GM19455 (cell line): ENCODE measurements around the gene IFNK.

Source experiments
- ATAC-seq: cut with Tn5 transposase; IDR thresholded peaks from one replicate; pipeline ENCODE4 v1.9.1; 2021; ENCODE audit not compliant: unreplicated experiment

Gene IFNK

DNA sequence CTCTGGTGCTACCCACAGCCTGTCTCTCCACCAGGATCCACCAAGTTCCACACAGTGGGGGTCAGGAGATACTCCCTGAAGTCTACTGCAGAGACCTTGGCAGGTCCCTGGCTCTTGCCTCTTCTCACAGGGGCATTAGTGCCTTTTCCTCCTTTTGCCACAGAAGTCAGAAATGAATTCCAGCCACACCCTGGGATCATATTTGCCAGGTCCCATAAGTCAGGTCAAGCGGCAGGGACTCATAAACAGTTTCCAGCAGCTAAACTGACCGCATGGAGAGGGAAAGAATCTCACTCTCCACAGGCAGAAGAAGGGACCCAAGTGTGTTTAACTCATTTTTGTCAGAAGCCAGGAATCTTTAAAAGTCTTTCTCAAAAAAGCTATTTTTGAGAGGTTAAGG, 13.3 kb upstream of the IFNK start:
- ATAC-seq, result no peak

DNA sequence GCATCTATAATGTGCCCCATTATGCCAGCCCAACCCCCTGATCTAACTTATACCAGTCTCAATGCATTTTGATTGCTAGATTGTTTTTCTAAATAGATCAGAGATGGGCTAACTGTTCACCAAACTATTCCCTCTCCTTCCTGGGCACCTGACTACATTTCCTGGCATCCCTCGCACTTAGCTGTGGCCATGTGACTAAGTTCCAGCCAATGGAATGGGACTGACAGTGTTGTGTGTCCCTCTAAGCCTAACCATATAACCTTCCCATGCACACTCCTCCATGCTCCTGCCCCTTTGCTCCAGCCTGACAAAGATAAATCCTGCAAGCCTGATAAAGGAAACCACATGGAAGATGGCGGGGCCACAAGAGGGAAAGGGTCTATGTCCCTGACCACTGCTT, 12.3 kb upstream of the IFNK start:
- no peak for ATAC-seq

DNA sequence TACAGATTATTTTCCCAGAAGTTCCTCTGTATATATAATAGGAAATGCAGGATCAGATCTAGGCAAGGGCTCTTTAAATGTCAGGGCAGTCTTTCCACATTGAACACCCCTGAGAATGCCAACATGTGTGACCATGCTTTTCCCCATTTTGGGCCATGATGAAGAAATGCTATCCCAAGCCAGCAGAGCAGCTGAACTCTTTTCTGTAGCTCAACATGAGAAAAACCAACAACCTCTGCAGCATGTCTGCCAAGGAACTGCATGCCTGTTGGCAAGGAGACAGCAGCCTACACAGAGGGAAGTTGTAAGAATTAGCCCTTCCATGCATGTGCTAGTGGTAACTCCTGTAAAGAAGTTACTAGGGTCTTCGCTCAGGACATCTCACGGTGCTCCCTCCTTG, 9.5 kb upstream of the IFNK start:
- ATAC-seq, result no peak

DNA sequence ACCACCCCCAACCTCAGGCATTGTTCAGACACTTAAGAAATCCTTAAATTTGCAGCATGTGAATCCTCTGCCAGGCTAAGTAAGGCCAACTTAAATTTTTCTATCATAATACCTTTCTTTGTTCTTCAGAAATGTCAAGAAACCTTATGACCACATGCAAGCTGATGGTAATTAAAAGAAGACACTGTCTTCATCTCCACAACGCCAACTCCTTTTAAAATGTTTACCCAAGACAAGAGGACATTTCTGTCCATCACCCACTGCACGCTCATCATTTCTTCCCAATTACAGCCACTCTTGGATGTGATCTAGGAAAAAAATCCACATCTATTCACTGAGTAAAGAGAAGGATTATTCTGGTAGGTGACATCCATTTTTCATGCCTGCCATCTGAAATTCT, 6.1 kb upstream of the IFNK start:
- ATAC-seq, result no peak

DNA sequence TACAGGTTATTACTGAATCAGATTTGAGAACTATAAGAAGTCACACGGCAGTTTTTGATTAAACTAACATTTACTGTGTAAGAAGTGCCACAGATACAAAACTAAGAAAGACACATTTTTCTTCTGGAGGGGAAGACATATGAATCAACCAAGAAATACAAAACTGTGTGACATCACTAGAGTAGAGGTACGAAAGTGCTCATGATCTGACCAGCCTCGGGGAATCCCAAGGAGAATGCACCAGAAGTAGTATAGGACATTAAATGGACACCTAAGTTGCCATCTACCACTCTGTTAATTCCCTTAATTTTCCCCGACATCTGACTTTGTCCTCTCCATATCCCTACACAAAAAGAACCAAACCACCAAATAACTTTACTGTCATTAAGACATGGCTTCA, 5.3 kb upstream of the IFNK start:
- ATAC-seq, result no peak

DNA sequence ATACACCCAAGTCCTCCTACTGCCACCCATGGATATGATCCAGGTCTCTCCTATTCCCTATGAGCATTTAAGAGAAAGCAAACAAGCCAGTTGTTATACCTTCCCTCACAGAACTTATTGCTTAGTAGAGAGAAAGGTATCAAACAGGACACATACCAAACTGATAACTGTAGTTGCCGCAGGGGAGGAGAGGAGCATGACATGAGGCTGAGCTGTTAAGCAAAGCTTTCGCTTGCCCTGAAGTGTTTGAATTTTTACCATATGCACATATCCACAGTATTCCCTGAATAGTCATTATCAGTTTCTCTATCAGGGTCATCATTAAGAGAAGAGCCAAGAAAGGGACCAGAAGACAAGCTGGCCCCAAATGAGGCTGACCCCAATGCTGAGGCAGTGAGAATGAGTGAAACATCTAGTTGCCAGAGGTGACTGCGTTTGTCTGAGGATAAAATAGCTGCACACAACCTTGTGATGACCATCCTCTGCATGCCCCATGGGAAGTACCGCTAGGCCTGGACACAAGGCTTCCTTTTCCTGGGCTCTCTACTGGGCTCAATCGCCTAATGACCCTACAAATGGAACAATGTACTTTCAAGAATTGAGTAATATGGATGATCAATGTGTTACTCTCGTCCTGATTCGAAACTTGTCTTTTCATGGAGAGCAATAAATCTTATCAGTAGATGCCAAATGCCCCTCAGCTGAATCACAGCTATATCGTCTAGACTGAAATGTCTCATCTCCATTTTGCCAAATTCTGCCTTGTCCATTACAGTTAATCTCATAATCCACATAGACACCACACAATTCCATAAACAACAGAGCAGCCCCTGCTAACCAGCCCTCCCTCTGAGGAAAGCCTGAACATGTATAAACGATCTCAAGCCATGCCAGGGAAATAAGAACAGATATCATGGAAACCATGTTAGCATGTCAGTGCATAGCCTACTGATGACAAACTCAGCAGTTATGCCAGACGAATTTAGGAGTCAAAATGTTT, 4.3 kb upstream of the IFNK start:
- ATAC-seq, result no peak

DNA sequence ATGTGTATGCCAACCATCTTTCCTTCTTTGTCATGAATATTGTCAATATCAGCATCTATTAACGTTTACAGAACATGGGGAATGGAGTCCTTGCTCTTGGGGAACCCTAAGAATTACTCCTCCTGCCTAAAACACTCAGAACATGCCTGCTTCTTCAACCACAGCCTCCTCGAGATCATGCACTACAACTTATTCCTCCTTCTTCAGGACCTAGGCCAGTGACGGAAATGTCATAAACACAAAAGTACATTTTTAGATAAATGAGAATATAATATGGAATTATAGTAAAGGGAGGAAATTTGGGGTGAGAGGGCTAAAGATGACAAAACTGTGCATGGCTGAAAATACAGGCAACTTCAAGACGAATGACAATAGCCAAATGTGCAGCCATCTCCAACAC, 3.1 kb upstream of the IFNK start:
- no peak for ATAC-seq

DNA sequence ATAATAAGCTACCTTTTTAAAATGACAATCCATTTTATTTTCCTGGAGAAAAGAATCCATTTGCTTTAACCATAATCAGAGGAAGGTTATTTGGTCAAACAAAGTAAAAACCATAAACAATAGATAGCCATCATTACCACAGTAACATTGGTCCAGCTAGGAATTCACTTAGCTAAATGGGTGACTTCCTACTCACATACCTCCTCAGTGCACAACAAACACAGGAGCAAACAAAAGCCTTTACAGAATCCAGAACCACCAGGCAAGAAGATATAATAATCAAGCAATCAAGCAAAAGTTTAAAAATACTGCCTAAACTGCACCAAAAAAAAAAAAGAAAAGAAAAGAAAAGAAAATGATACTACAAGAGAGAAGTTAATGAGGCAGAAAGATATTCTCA, 949 bp upstream of the IFNK start:
- no peak for ATAC-seq

DNA sequence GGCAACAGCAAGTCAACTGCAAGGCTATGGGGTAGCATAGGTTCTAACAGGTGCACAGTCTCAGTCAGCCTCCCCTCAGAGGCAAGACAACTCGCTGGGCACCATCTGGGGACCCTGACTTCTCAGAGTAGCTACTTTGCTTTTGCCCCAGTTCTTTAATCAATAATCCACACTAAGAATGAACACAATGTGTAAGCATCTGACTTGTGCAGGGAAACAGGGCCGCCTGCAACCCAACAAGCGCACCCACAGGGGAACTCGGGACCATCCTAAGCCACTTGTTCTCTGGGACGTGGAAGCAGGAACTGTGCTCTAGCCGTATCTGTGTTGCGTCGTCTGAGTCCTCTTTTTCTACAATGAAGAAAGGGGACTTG, 3.6 kb downstream of the IFNK start:
- no peak for ATAC-seq

DNA sequence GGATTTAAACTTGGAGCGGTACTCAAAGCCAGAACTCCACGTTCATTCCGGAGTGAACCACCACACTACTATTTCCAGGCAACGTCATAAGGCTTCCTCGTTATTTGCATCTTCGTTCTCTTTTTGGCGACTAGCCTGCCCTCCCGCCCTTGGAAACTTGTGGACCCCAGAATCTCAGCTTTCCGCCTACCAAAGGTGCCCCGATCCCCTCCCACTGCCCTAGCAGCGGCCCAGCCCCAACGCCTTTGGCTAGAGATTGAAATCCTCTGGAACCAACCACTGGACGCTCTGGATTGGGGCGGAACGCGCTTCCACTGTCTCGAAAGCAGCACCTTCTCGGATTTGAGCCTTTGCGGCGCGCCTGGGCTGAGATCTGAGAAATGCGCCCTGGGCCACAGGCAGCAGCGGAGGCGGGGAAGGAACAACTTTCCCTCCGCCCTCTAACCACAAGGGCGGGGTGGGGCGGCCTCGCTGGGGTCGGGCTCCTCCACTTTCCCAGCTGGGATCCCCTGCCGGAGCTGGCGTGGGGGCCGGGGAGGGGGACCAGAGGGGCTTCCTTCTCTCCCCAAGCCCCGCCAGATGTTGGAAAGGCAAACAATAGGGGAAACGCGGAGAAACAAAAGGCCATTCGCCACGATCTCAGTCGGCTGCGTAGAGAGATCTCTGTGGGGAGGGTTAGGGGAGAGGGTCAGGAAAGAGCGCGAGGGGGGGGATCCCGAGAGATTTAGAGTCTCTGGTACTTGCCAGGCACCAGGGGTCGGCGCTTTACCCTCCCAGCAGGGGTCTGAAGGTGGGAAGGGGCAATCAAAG, 4.2 kb downstream of the IFNK start:
- peak; percentile 48 for ATAC-seq

DNA sequence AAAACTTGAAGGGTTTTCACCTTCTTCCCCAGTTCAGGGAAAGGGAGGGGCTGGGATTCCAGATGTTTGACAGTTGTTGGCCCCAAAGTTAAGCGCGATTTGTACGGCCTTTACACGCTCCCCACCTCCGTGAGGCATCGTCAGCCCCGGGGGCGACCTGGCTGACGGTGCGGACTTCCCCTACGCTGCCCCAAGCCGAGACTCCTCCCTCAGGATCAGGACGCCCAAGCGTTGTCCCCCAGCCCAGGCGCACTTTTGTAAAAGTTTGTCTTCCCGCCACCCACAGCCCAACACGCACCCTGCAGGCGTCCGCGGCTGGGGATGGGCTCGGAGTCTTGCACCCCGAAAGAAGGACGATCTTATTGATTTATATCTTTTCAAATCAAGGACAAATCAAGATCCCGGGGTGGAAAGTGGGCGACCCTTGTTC, 4.8 kb downstream of the IFNK start:
- peak; percentile 49 for ATAC-seq

DNA sequence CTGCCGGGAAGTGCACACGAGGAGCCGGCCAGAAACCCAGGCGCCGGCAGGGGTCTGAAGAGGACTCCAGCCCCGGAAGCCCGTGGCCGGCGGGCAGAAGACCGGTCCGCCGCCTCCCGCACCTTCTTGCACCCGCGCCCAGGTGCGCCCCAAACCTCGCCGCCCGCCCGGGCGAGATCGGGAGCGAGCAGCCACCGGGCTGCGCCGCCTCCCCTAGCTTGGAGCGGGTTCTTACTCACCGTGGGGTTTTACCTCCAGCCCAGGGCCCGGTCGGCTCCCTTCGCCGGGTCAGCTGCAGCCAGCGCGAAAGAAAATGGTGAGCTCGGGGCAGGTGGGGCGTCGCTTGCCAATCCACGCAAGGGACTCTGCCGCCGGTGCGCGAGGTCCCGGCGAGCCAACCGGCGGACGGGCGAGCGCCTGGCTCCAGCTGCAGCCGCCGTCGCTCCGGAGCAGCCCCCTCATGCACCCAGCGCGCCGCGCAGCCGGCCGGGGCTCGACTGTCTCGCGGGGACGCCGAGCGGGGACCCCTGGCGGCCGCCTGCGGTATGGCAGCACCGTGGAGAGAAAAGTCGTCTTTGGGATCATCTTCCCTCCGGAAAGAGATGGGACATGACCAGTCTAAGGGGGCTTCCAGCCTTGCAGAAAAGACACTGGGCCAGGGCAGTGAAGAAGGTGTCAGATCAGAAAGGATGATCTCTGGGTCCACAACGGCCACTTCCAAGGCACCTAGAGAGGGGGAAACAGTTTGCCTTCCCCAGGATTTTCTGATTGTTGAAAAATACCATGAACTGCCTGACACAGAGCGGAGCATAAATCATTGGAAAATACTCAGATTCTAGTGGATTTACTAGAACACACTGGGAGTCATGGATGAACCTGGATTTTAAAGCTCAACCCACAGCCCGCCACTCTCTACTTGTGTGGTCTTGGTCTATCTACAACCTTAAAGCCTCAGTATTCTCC, 5.5 kb downstream of the IFNK start, which contains the start of gene MOB3B:
Gene MOB3B, minus strand, starts transcription at position 499 of the 963 bp plus-strand sequence. CDS start 74,264 bp downstream, outside the sequence.
- peak; percentile 85 for ATAC-seq

DNA sequence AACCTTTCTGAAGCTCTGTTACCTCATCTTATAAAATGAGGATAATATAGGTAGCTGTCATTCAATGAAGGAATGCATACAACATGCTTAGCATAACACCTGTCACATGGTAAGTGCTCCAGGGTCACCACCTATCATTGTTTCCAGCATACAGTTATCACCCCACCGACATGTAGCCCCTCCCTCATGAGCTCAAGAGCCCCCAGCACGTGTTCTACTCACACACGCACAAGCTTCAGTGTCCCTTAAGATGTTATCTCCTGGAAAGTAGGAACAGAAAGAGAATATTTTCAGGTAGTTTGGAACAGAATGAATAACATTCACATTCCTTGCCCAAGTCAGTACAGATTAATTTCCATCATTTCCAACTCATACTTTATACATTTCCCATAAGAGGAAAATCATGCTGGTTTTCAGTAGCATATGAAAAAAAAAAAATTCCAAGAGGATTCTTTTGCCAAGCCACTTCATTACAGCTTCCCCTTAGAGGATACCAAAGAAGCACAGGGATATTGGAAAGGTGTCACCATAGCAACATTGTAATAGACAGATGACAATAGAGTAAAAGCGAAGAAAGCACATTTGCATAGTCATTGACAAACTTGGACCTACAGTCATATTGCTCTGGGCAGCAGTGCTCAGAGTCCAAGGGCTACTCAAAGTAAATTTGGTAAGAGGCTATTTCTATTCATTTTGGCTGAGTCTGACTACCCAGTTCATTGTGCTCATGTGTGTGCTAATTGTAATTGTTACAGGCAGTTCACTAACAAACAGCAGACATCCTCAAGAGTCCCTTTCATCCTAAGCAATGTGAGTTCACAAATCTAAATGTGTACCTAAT, 7.0 kb downstream of the IFNK start:
- no peak for ATAC-seq

DNA sequence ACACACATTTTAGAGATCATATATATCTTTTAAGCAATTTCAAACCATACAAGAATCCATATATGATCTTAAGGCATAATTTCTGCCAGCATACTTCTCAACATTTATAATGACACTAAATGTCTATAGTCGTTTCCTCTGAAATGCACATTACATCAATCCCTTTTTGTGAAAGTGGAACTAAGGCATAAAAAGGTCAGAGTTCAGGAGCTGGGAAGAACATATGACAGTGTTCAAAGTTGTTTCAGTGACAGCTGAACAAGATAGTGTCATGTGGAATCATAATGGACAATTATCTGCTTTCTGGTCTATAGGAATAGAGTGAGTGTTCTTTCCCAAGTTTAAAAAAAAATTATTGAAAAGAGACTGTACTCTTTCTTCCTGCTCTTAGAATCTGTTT, 8.0 kb downstream of the IFNK start:
- no peak for ATAC-seq

DNA sequence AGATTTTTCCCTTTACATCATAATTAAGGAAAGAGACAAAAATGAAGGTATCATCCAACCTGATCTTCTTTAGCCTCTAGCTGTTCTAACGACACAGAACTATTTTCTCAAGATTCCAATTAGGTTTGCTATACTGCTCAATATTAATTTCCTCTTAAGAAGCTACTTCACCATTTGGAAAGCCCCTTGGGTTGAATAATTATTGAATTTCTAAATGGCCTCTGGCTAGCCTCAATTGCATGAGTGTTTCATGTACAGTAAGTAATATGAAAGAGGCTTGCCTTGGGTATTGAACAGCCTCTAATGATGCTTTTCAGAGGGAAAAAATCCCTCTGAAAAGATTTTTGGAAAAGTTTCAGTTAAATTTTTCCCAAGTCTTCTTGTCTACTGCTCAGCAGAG, 9.2 kb downstream of the IFNK start:
- no peak for ATAC-seq

DNA sequence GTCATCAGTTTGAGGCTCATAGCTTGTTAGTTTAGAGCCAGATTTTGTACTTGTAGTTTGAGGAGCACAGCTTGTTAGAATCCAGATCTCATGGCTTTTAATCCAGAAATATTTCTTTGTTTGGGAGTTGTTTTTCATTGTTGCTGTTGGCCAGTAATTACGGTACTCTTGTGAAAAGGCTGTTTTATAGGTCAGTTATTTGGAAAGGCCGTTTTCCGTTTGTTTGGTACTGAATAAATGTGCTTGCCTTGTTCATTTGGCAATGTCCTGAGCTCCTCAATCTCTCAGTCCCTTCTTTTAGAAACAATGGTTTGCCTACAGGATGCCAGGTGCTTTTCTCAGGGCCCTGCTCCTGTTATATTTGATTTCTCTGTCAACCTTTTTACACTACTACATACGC, 10.0 kb downstream of the IFNK start:
- ATAC-seq, result no peak

DNA sequence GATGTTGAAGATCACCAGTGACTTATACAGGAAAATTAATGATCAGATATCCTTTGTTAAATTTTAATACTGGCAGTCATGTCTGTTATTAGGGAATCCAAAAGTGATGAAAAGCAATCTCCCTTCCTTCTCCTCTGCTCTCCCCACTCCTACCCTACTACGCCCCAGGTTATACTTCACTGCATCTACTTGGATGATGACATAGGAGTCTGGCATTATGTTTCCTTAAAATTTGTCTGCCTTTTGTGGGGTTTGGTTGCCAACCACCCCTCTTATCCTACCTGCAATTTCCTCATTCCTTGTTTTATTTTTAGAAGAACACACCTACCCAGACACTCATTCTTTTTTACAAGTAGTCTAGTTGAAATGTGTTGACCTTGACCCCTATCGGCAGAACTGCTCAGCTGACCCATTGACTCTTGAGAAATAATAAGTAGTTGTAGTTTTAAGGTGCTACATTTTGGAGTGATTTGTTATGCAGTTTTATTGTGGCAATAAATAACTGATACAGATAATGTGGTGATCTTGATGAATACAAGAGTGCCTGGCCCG, 10.6 kb downstream of the IFNK start:
- no peak for ATAC-seq

DNA sequence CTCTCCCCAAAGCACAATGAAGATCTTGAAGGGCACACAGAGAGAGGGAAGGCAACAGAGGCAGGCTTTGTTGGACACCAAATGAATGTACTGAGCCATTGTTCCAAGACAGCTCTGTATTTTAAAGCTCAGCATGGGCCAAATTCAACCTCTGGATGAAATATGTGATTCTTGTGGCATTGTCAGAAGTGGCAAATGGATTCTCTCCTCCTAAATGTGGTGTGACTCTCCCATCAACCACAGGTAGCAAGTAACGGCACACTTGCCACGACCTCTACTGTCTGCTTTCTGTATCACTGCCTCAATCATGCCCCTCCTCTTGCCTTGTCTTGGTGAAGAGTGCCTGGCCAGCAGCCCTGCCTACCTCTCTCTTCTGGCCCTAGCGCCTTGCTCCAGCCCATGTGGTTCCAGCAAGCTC, 11.6 kb downstream of the IFNK start:
- peak; percentile 71 for ATAC-seq

DNA sequence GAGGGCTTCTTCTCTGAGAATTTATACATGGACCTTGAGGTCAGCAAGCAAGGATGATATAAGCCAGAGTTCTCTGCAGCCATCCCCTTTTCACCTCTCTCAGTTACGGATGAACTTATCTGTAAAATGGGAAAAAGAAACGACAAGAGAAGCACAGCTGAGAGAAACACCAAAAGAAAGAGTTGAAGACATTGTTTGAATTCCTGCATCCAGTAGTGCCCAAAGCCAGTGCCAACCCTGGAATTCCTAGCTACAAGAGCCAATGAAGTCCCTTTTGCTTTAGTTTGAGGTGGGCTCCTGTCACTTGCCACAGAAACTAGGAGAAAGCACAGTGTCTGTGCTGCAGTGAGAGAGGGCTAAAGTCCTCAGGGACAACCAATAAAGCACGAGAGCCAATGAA, 12.1 kb downstream of the IFNK start:
- ATAC-seq, result no peak

DNA sequence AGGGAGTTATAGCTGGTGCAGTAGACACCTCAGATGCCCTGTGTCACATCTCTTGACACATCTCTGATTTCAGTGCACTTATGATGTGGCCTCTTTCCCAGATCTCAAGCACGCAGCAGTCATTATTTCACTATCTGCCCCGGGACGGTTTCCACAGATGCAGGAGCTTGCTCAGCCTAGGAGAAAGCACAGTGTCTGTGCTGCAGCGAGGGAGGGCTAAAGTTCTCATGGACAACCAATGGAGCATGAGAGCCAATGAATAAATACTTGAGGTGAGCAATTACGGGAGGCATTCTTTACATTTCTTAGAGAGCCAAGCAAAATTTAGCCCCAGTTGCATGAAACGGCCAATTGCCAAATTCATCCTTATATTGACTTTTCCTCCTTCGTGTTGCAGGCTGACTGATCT, 12.9 kb downstream of the IFNK start:
- ATAC-seq, result no peak
